Endothelial cell of umbilical vein (primary cell): ENCODE data around the gene GTF3C1. TPM values are rescaled to one million over a fixed set of nuclear protein-coding genes. Genes with fewer than 3 reads are reported as not detected.

Experiments used
- BruUV-seq: library from RNA; stranded (reverse); fragments of 400-500 nt; replicated peaks from 2 replicates; lab custom pipeline; 2021; lab: Mats Ljungman, UMichigan
- CTCF ChIA-PET: fragments of 300-600, 350-600 bp; sonication (Branson Sonifier 250); formaldehyde crosslinking; loops from one replicate; lab custom pipeline; 2021; ENCODE audit warnings: antibody characterized with exemption, inconsistent platforms; lab: Charles Lee
- POLR2A ChIA-PET: fragments of 300-600, 350-600 bp; sonication (Branson Sonifier 250); formaldehyde crosslinking; loops from one replicate; lab custom pipeline; 2021; ENCODE audit warnings: antibody characterized with exemption, inconsistent platforms; lab: Charles Lee
- DNase-seq: peaks from one replicate; pipeline ENCODE4 v3.0.0-alpha.2; 2011; ENCODE audit warnings: low read depth, low spot score
- FAIRE-seq: peaks from 2 replicates; lab custom pipeline; 2011; peaks lifted over from hg19 to GRCh38; lab: Jason Lieb, UNC
- H2AFZ ChIP-seq: 2 replicates; pipeline ENCODE4 v1.6.0; 2012; ENCODE audit warnings: low read depth, low read length, control low read depth, inconsistent platforms
- H3K27ac ChIP-seq: 2 replicates; pipeline ENCODE4 v1.5.1; 2011; ENCODE audit warnings: low read depth, mild to moderate bottlenecking, control low read depth, low read length, moderate library complexity; ENCODE audit not compliant: insufficient read depth
- H3K27me3 ChIP-seq, 2 experiments: 2 replicates each; pipeline versions ENCODE4 v1.6.0 to v1.6.1; 2011; ENCODE audit warnings: low read length in 2 of 2, mixed read lengths in 1 of 2; ENCODE audit not compliant: control insufficient read depth in 2 of 2, insufficient read depth in 2 of 2
- H3K36me3 ChIP-seq, 2 experiments: 2 replicates in 1 of 2; 3 replicates in 1 of 2; pipeline ENCODE4 v1.5.1; 2011; ENCODE audit warnings: low read length in 2 of 2, mild to moderate bottlenecking in 1 of 2, moderate library complexity in 1 of 2; ENCODE audit not compliant: control insufficient read depth in 2 of 2, insufficient read depth in 2 of 2; ENCODE audit errors: extremely low read depth in 1 of 2
- H3K4me1 ChIP-seq: 3 replicates; pipeline ENCODE4 v1.5.1; 2011; ENCODE audit warnings: mild to moderate bottlenecking, low read length; ENCODE audit not compliant: control insufficient read depth, insufficient read depth; ENCODE audit errors: extremely low read depth
- H3K4me2 ChIP-seq: 2 replicates; pipeline ENCODE4 v1.6.1; 2011; ENCODE audit warnings: low read length, control low read depth, mixed read lengths; ENCODE audit not compliant: insufficient read depth
- H3K4me3 ChIP-seq, 3 experiments: fragments of 200-600 bp in 1 of 3; sonication (generic), shearing (Covaris generic) in 1 of 3; replicated peaks in 1 of 3; 2 replicates each; pipeline ENCODE4 v1.5.1; 2011 to 2016; ENCODE audit warnings: control low read depth in 3 of 3, low read length in 3 of 3, mild to moderate bottlenecking in 2 of 3, inconsistent platforms in 1 of 3, low read depth in 1 of 3, moderate library complexity in 1 of 3; ENCODE audit not compliant: insufficient read depth in 1 of 3
- H3K79me2 ChIP-seq: 2 replicates; pipeline ENCODE4 v1.6.0; 2012; ENCODE audit warnings: low read length, inconsistent platforms; ENCODE audit not compliant: control insufficient read depth, insufficient read depth
- H3K9ac ChIP-seq: replicated peaks from 2 replicates; pipeline ENCODE3; 2011; ENCODE audit warnings: low read length, control low read depth; ENCODE audit not compliant: insufficient read depth; ENCODE audit errors: extremely low read depth
- H3K9me1 ChIP-seq: replicated peaks from 3 replicates; pipeline ENCODE4 v1.6.0; 2011; ENCODE audit warnings: mild to moderate bottlenecking, low read length; ENCODE audit not compliant: control insufficient read depth, insufficient read depth; ENCODE audit errors: extremely low read depth
- H3K9me3 ChIP-seq: replicated peaks from 2 replicates; pipeline ENCODE4 v1.5.1; 2012; ENCODE audit warnings: low read length, inconsistent platforms; ENCODE audit not compliant: control insufficient read depth, insufficient read depth
- H4K20me1 ChIP-seq: replicated peaks from 2 replicates; pipeline ENCODE3; 2011; ENCODE audit warnings: mild to moderate bottlenecking, low read length; ENCODE audit not compliant: control insufficient read depth, insufficient read depth; ENCODE audit errors: extremely low read depth
- EZH2 ChIP-seq: IDR thresholded peaks from 2 replicates; pipeline ENCODE4 v1.6.1; 2012; ENCODE audit warnings: borderline replicate concordance, low read depth, mild to moderate bottlenecking, moderate library complexity, low read length, inconsistent platforms; ENCODE audit not compliant: severe bottlenecking
- GATA2 ChIP-seq: IDR thresholded peaks from 2 replicates; pipeline ENCODE4 v1.7.0; 2011; ENCODE audit warnings: low read depth, mild to moderate bottlenecking, moderate library complexity, mixed read lengths, low read length; ENCODE audit not compliant: insufficient read length, insufficient read depth
- POLR2AphosphoS5 ChIP-seq: IDR thresholded peaks from 2 replicates; pipeline ENCODE4 v1.6.1; 2012; ENCODE audit warnings: low read depth, mild to moderate bottlenecking, control low read depth, low read length, moderate library complexity; ENCODE audit not compliant: insufficient read depth
- dilution Hi-C: fragments of 300-500 bp; cut with MboI; formaldehyde crosslinking; loops from one replicate; pipeline ENCODE4 v1.15.0; 2019; ENCODE audit warnings: low sequenced_read_pairs; ENCODE audit not compliant: extremely low pct_ligation_motif_present
- intact Hi-C: fragments of 100-400 bp; cut with micrococcal nuclease; formaldehyde crosslinking; loops from one replicate; pipeline ENCODE4 v1.10.0; 2022
- polyA plus RNA-seq, 4 experiments: library from polyadenylated mRNA; depleted of rRNA in 3 of 4; stranded (reverse) in 3 of 4; unstranded in 1 of 4; fragments of >200 nt; gene quantifications; 2 replicates each; pipeline versions ENCODE4 v1.2.1 to v1.2.3, GENCODE V29; 2011 to 2012; ENCODE audit warnings: missing spikeins in 1 of 4
- total RNA-seq: library from RNA; stranded (reverse); gene quantifications from 2 replicates; pipeline ENCODE4 v1.2.3, GENCODE V29; 2021
- TF ChIP-seq, protein P1 (sequence below), 2 donors: IDR thresholded peaks; 1 replicate in 1 of 2; 2 replicates in 1 of 2; pipeline ENCODE4 v1.5.1; 2011; ENCODE audit warnings: low read length in 2 of 2, mild to moderate bottlenecking in 2 of 2, moderate library complexity in 2 of 2, control low read depth in 1 of 2, inconsistent platforms in 1 of 2, low read depth in 1 of 2; ENCODE audit not compliant: insufficient read depth in 1 of 2; ENCODE audit errors: extremely low read depth in 1 of 2
- TF ChIP-seq, protein P2 (sequence below): IDR thresholded peaks from 2 replicates; pipeline ENCODE4 v1.6.1; 2011; ENCODE audit not compliant: insufficient read depth, insufficient read length

The GTF3C1 gene
- total and polyA plus RNA-seq, 2 donors (not counting 3 experiments of a cell fraction or from before 2014, with no cell fraction given) = 58.1 to 86.1 TPM

DNA sequence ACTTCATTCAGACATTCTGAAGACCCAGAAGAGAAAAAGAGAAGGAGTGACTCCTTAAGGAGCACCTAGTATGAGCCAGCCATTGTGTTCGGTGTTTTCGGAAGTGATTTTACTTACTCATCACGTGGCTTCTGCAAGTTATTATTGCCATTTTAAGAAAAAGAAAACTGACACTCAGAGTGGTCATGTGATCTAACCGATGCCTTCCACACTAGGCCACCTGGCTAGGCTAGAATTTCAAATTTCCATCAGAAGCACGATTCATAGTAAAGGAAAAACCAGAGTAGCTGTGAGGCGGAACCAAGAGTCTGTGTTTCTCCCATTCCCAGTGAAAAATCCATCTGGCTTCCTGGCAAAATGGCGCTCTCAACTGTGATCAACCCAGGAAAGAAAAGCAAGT lies 32.0 kb downstream of the GTF3C1 start:
- H3K4me2 ChIP-seq = no peak overlapping the region
- dilution Hi-C loops = no loop called here
- H3K27ac ChIP-seq = no peak overlapping the region
- intact Hi-C loops = no loop called here
- POLR2A ChIA-PET = no interaction called here
- no peak for DNase-seq
- H3K79me2 ChIP-seq = no peaks in the 10 kb centered on the region
- CTCF ChIA-PET = interaction anchor here (1.1 to 1.7 kb wide), 2 partner anchors 9 to 16 kb away, joined by 3 to 4 read pairs; no protein-coding TSS in a partner anchor
- peaks cover 10% of the 10 kb centered on the region for H3K4me1 ChIP-seq
- no peak overlapping the region for H3K9ac ChIP-seq
- no peaks in the 10 kb centered on the region for H4K20me1 ChIP-seq
- H3K36me3 ChIP-seq = peaks cover 2 to 16% of the 10 kb centered on the region in 2 experiments
- no peak for FAIRE-seq
- H3K9me1 ChIP-seq = no peaks in the 10 kb centered on the region
- BruUV-seq = no TSS peak
- no peaks in the 10 kb centered on the region for H3K9me3 ChIP-seq
- no peak overlapping the region for H3K4me3 ChIP-seq
- H3K27me3 ChIP-seq = no peaks in the 10 kb centered on the region
- no peak overlapping the region for H2AFZ ChIP-seq
- no peak for TF ChIP-seq GATA2
- TF ChIP-seq EZH2 = no peak
- TF ChIP-seq, protein P1, sequence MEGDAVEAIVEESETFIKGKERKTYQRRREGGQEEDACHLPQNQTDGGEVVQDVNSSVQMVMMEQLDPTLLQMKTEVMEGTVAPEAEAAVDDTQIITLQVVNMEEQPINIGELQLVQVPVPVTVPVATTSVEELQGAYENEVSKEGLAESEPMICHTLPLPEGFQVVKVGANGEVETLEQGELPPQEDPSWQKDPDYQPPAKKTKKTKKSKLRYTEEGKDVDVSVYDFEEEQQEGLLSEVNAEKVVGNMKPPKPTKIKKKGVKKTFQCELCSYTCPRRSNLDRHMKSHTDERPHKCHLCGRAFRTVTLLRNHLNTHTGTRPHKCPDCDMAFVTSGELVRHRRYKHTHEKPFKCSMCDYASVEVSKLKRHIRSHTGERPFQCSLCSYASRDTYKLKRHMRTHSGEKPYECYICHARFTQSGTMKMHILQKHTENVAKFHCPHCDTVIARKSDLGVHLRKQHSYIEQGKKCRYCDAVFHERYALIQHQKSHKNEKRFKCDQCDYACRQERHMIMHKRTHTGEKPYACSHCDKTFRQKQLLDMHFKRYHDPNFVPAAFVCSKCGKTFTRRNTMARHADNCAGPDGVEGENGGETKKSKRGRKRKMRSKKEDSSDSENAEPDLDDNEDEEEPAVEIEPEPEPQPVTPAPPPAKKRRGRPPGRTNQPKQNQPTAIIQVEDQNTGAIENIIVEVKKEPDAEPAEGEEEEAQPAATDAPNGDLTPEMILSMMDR (IDR thresholded peaks at IDR 0.05; ENCODE audit: extremely low read depth in 1 of 2, insufficient read depth in 1 of 2, low read depth in 1 of 2, low read length in 2 of 2) = no peak
- TF ChIP-seq POLR2AphosphoS5 = no peak
- TF ChIP-seq, protein P2, sequence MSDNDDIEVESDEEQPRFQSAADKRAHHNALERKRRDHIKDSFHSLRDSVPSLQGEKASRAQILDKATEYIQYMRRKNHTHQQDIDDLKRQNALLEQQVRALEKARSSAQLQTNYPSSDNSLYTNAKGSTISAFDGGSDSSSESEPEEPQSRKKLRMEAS = no peak
